Measurements from ENCODE around the gene ZBTB42.
A peak's percentile ranks its signal among the peaks of the same experiment; 100 is the strongest.

The ZBTB42 gene

GRCh38 chr14:104800771-104801519, at the start of gene ZBTB42:
Gene ZBTB42, plus strand, starts transcription at chr14:104801101. Its CDS starts 97 bp downstream, at chr14:104801198.
- Mint-ChIP-seq H3K27me3 (ENCODE audit: low read depth) (peaks cover 3% of the 10 kb centered on the region), H3K36me3 (ENCODE audit: low read depth) (no peaks in the 10 kb centered on the region), H3K4me3 (peak within 1 kb of the TSS; percentile 85), H3K9me3 (no peaks in the 10 kb centered on the region), H3K27ac (peak within 1 kb of the TSS; percentile 63), H3K4me1 (ENCODE audit: low read depth) (peaks cover 17% of the 10 kb centered on the region)
- DNase-seq (ENCODE audit: low spot score) = peak; percentile 75

DNA sequence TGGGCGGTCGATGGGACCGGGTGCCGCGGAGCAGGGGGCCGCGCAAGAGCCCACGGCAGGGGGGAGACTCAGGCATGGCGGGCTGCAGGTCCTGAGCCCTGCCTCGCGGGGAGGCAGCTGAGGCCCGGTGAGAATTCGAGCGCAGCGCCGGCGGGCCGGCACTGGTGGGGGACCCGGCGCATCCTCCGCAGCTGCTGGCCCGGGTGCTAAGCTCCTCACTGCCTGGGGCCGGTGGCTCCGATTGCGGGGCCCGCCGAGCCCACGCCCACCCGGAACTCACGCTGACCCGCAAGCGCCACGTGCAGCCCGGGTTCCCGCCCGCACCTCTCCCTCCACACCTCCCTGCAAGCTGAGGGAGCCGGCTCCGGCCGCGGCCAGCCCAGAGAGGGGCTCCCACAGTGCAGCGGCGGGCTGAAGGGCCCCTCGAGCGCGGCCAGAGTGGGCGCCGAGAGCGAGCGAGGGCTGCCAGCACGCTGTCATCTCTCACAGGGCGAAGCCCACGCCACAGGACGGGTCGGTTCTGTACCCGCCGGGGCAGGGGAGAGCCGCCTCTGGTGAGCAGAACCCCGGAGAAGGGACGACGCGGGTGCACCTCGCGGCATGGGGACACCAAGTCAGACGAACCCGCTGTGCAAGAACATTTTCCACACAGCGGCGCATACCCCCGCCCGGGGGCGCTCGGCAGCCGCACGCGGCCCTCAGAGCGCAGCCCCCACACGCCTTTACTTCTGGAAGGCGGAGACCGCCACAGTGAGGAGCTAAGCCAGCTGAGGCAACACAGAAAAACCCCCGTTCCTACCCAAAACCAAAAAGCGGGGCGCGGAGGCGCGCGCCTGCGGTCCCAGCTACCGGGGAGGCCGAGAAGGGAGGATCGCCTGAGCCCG, 49.1 kb upstream of the ZBTB42 start:
- peaks cover 22% of the 10 kb centered on the region for H3K4me1 Mint-ChIP-seq (ENCODE audit: low read depth)
- peak overlapping the region; percentile 94 for H3K4me3 Mint-ChIP-seq
- peak overlapping the region; percentile 90 for H3K27ac Mint-ChIP-seq
- H3K9me3 Mint-ChIP-seq = no peaks in the 10 kb centered on the region
- H3K36me3 Mint-ChIP-seq (ENCODE audit: low read depth) = peaks cover 19% of the 10 kb centered on the region
- no peak for DNase-seq (ENCODE audit: low spot score)
- H3K27me3 Mint-ChIP-seq (ENCODE audit: low read depth) = no peaks in the 10 kb centered on the region

GRCh38 chr14:104752423-104752734, 48.5 kb upstream of the ZBTB42 start:
- H3K27me3 Mint-ChIP-seq (ENCODE audit: low read depth) = no peaks in the 10 kb centered on the region
- H3K4me1 Mint-ChIP-seq (ENCODE audit: low read depth) = peaks cover 27% of the 10 kb centered on the region
- H3K4me3 Mint-ChIP-seq = peak overlapping the region; percentile 94
- H3K36me3 Mint-ChIP-seq (ENCODE audit: low read depth) = peaks cover 24% of the 10 kb centered on the region
- DNase-seq (ENCODE audit: low spot score) = no peak
- no peaks in the 10 kb centered on the region for H3K9me3 Mint-ChIP-seq
- peak overlapping the region; percentile 90 for H3K27ac Mint-ChIP-seq

DNA sequence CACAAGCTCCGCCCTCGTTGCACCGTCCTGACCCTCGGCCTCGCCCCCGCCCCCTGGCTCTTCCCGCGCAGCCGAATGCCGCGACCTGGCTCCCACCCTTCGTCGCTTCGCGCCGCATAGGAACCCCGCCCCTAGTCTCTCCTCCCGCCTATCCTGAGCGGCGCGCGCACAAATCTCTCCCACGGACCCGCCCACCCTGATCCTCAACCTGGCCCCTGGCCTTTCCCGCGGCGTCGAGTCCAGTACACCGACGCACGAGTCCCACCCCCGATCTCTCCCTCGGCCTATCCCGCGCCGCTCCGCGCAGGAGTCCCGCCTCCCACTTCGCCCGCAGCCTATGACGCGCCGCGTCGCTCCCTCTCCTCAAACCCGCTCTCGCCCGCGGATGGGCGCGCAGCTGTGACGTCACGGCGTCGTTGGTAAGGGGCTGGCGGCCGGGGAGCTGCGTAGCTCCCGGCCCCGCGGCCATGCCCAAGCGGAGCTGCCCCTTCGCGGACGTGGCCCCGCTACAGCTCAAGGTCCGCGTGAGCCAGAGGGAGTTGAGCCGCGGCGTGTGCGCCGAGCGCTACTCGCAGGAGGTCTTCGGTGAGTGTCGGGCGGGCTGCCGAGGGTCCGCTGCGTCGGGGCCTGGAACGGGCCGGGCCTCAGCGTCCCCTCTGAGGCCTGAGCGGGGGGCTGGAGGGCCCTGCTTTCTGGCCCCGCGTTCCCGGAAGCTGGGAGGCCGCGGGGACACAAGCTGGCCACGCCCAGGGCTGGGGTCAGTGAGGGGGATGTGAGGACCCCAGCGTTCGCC, 48.0 kb upstream of the ZBTB42 start, which contains the start of gene SIVA1:
SIVA1 (plus strand) TSS at position 413 of the 793 bp plus-strand sequence; CDS start at position 468, 55 bp downstream.
- Mint-ChIP-seq H3K36me3 (ENCODE audit: low read depth) (peaks cover 28% of the 10 kb centered on the region), H3K9me3 (no peaks in the 10 kb centered on the region), H3K4me3 (peak within 1 kb of the TSS; percentile 94), H3K27ac (peak within 1 kb of the TSS; percentile 90), H3K4me1 (ENCODE audit: low read depth) (peaks cover 27% of the 10 kb centered on the region), H3K27me3 (ENCODE audit: low read depth) (no peaks in the 10 kb centered on the region)
- DNase-seq (ENCODE audit: low spot score) = peak; percentile 100

GRCh38 chr14:104753528-104754212, 47.2 kb upstream of the ZBTB42 start:
- peaks cover 29% of the 10 kb centered on the region for H3K36me3 Mint-ChIP-seq (ENCODE audit: low read depth)
- H3K4me3 Mint-ChIP-seq = peak overlapping the region; percentile 94
- no peaks in the 10 kb centered on the region for H3K27me3 Mint-ChIP-seq (ENCODE audit: low read depth)
- H3K27ac Mint-ChIP-seq = peak overlapping the region; percentile 89
- no peaks in the 10 kb centered on the region for H3K9me3 Mint-ChIP-seq
- peaks cover 27% of the 10 kb centered on the region for H3K4me1 Mint-ChIP-seq (ENCODE audit: low read depth)
- no peak for DNase-seq (ENCODE audit: low spot score)

DNA sequence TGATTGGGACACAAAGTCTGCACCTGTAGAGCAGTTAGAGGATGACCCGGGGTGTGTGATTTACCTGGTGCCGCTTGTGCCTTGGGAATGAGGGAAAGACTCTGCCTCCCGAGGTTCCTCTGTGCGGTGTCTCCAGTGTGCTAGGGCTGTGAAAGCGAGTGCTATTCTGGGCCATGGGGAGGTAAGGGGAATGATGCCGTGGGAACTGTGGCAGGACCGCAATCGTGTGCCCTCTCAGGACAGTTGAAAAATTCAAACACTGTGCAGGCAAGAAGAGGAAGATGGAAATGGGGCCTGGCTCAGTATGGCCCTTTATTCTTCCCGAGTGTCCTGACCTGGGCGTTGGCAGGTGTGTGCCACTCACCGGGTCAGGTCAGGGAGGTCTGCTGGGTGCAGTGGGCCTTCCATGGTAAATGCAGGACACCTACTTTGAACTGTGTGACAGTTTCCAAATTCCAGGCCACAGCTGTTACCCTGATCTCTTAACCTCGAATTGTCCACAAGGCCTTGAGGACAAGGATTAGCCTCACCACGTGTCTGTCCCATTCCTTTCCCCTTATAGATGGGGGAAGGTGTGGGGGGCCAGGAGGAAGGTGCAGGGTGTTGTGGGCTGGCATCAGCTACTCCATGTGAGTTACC, 46.6 kb upstream of the ZBTB42 start:
- Mint-ChIP-seq H3K9me3 (no peaks in the 10 kb centered on the region), H3K27ac (peak overlapping the region; percentile 89), H3K27me3 (ENCODE audit: low read depth) (no peaks in the 10 kb centered on the region), H3K4me1 (ENCODE audit: low read depth) (peaks cover 27% of the 10 kb centered on the region), H3K4me3 (peak overlapping the region; percentile 94), H3K36me3 (ENCODE audit: low read depth) (peaks cover 34% of the 10 kb centered on the region)
- no peak for DNase-seq (ENCODE audit: low spot score)

GRCh38 chr14:104755621-104756020, 45.3 kb upstream of the ZBTB42 start:
- H3K27me3 Mint-ChIP-seq (ENCODE audit: low read depth) = no peaks in the 10 kb centered on the region
- H3K36me3 Mint-ChIP-seq (ENCODE audit: low read depth) = peaks cover 37% of the 10 kb centered on the region
- no peak for DNase-seq (ENCODE audit: low spot score)
- no peak overlapping the region for H3K27ac Mint-ChIP-seq
- peaks cover 27% of the 10 kb centered on the region for H3K4me1 Mint-ChIP-seq (ENCODE audit: low read depth)
- H3K4me3 Mint-ChIP-seq = no peak overlapping the region
- no peaks in the 10 kb centered on the region for H3K9me3 Mint-ChIP-seq

- H3K27me3 Mint-ChIP-seq (ENCODE audit: low read depth) = no peaks in the 10 kb centered on the region
- H3K4me1 Mint-ChIP-seq (ENCODE audit: low read depth) = peaks cover 27% of the 10 kb centered on the region
- peaks cover 38% of the 10 kb centered on the region for H3K36me3 Mint-ChIP-seq (ENCODE audit: low read depth)
- H3K9me3 Mint-ChIP-seq = no peaks in the 10 kb centered on the region
- peak overlapping the region; percentile 7 for H3K4me3 Mint-ChIP-seq
- peak overlapping the region; percentile 70 for H3K27ac Mint-ChIP-seq
- no peak for DNase-seq (ENCODE audit: low spot score)
Measured at GRCh38 chr14:104756477-104757237, 44.2 kb upstream of the ZBTB42 start.

GRCh38 chr14:104757238-104757585, 43.7 kb upstream of the ZBTB42 start:
- H3K4me1 Mint-ChIP-seq (ENCODE audit: low read depth) = peaks cover 27% of the 10 kb centered on the region
- H3K27ac Mint-ChIP-seq = peak overlapping the region; percentile 70
- DNase-seq (ENCODE audit: low spot score) = no peak
- H3K27me3 Mint-ChIP-seq (ENCODE audit: low read depth) = no peaks in the 10 kb centered on the region
- peaks cover 38% of the 10 kb centered on the region for H3K36me3 Mint-ChIP-seq (ENCODE audit: low read depth)
- peak overlapping the region; percentile 7 for H3K4me3 Mint-ChIP-seq
- H3K9me3 Mint-ChIP-seq = no peaks in the 10 kb centered on the region

GRCh38 chr14:104757681-104758392, 43.1 kb upstream of the ZBTB42 start:
- H3K27ac Mint-ChIP-seq = no peak overlapping the region
- peaks cover 27% of the 10 kb centered on the region for H3K4me1 Mint-ChIP-seq (ENCODE audit: low read depth)
- H3K4me3 Mint-ChIP-seq = no peak overlapping the region
- no peaks in the 10 kb centered on the region for H3K27me3 Mint-ChIP-seq (ENCODE audit: low read depth)
- no peak for DNase-seq (ENCODE audit: low spot score)
- H3K36me3 Mint-ChIP-seq (ENCODE audit: low read depth) = peaks cover 38% of the 10 kb centered on the region
- no peaks in the 10 kb centered on the region for H3K9me3 Mint-ChIP-seq

GRCh38 chr14:104758981-104759969, 41.6 kb upstream of the ZBTB42 start:
- peaks cover 18% of the 10 kb centered on the region for H3K4me1 Mint-ChIP-seq (ENCODE audit: low read depth)
- no peak overlapping the region for H3K4me3 Mint-ChIP-seq
- no peaks in the 10 kb centered on the region for H3K9me3 Mint-ChIP-seq
- DNase-seq (ENCODE audit: low spot score) = no peak
- H3K27ac Mint-ChIP-seq = no peak overlapping the region
- H3K36me3 Mint-ChIP-seq (ENCODE audit: low read depth) = peaks cover 29% of the 10 kb centered on the region
- no peaks in the 10 kb centered on the region for H3K27me3 Mint-ChIP-seq (ENCODE audit: low read depth)

All from T-helper 2 cell treated with Interferon-gamma antibody and Interleukin-4, amounts not matched to agents 5 μg/mL and 100 μg/mL, for 36 hours (primary cell).